ENCODE measurements around the gene GNAI1. TPM values are rescaled to one million over a fixed set of nuclear protein-coding genes. Genes with fewer than 3 reads are reported as not detected.

The GNAI1 gene
- total and polyA plus RNA-seq, 10 of the 15 experiments (the other 5 are each of a cell fraction or from before 2014, with no cell fraction given): not detected

DNA sequence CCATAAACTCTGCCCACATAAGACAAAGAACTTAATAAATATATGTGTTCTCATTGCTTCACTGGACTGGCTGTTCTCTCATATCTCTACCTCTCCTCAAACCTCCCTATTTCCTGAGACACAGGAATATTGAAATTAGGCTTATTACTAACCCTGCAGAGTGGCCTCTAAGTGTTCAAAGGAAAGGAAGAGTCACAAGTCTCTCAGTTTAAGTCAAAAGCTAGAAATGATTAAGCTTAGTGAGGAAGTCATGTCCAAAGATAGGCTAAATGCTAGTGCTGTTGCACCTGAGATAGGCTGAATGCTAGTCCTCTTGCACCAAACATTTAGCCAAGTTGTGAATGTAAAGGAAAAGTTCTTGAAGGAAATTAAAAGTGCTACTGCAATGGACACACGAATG is 41.1 kb downstream of the GNAI1 start (continued):
- TF ChIP-seq JUNB (IDR thresholded peaks at IDR 0.05) (peak; percentile 72), NFYA (IDR thresholded peaks at IDR 0.05; ENCODE audit: borderline replicate concordance, low read depth, low read length) (no peak), YBX1 (IDR thresholded peaks at IDR 0.05) (no peak), NFXL1 (IDR thresholded peaks at IDR 0.05; ENCODE audit: borderline replicate concordance) (no peak)

- no peak overlapping the region for H3K27ac ChIP-seq (ENCODE audit: control insufficient read depth, insufficient read depth)
- H3K27me3 ChIP-seq (replicated peaks in 1 of 2; ENCODE audit: control insufficient read depth in 2 of 2, insufficient read depth in 2 of 2, low read length in 1 of 2): no peaks in the 10 kb centered on the region
- H2AFZ ChIP-seq (ENCODE audit: control insufficient read depth, low read depth, low read length): no peak overlapping the region
- ChIA-PET RAD21 (ENCODE audit: unreplicated experiment) (no interaction called here), SMC1A (ENCODE audit: uncharacterized antibody, unreplicated experiment) (no interaction called here), POLR2A (no interaction called here), CTCF (no interaction called here)
- in situ Hi-C loops (cut with MboI) (no loop called here), intact Hi-C loops (cut with micrococcal nuclease; ENCODE audit: unreplicated experiment) (no loop called here)
- FAIRE-seq (no peak), DNase-seq (ENCODE audit: low read depth, low spot score) (no peak), ATAC-seq (no peak)
- no TSS peak for BruUV-seq (replicated peaks)
- TF ChIP-seq MTA3 (IDR thresholded peaks at IDR 0.05; ENCODE audit: borderline replicate concordance, low read length): no peak
- TF ChIP-seq, protein P1, sequence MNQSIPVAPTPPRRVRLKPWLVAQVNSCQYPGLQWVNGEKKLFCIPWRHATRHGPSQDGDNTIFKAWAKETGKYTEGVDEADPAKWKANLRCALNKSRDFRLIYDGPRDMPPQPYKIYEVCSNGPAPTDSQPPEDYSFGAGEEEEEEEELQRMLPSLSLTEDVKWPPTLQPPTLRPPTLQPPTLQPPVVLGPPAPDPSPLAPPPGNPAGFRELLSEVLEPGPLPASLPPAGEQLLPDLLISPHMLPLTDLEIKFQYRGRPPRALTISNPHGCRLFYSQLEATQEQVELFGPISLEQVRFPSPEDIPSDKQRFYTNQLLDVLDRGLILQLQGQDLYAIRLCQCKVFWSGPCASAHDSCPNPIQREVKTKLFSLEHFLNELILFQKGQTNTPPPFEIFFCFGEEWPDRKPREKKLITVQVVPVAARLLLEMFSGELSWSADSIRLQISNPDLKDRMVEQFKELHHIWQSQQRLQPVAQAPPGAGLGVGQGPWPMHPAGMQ (IDR thresholded peaks at IDR 0.05; ENCODE audit: borderline replicate concordance): no peak
- no peak for TF ChIP-seq FOXK2 (IDR thresholded peaks at IDR 0.05)
- TF ChIP-seq CBFB (IDR thresholded peaks at IDR 0.05; ENCODE audit: low read depth): no peak
- TF ChIP-seq, protein P2, sequence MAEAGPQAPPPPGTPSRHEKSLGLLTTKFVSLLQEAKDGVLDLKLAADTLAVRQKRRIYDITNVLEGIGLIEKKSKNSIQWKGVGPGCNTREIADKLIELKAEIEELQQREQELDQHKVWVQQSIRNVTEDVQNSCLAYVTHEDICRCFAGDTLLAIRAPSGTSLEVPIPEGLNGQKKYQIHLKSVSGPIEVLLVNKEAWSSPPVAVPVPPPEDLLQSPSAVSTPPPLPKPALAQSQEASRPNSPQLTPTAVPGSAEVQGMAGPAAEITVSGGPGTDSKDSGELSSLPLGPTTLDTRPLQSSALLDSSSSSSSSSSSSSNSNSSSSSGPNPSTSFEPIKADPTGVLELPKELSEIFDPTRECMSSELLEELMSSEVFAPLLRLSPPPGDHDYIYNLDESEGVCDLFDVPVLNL (IDR thresholded peaks at IDR 0.05; ENCODE audit: low read depth, low read length): no peak
- no peak for TF ChIP-seq KLF5 (IDR thresholded peaks at IDR 0.05; ENCODE audit: partially characterized antibody)
- TF ChIP-seq NR2F1 (conservative IDR thresholded peaks at IDR 0.05): no peak
- TF ChIP-seq E4F1 (IDR thresholded peaks at IDR 0.05; ENCODE audit: borderline replicate concordance, partially characterized antibody): no peak
- TF ChIP-seq ZNF207 (IDR thresholded peaks at IDR 0.05; ENCODE audit: borderline replicate concordance): no peak
- H3K79me2 ChIP-seq (ENCODE audit: control insufficient read depth, insufficient read depth, low read length): no peaks in the 10 kb centered on the region
- no peaks in the 10 kb centered on the region for H4K20me1 ChIP-seq (ENCODE audit: control insufficient read depth, insufficient read depth)
- H3K4me1 ChIP-seq (ENCODE audit: control insufficient read depth, insufficient read depth, low read length): no peaks in the 10 kb centered on the region
- no peak overlapping the region for H3K9ac ChIP-seq (ENCODE audit: control insufficient read depth, insufficient read depth, low read length)
- WGBS (ENCODE audit: insufficient coverage, insufficient replicate concordance, low lambda C conversion rate, missing lambda C conversion rate): 8% methylated on average over 4 of the region's 4 CpGs
- no peaks in the 10 kb centered on the region for H3K36me3 ChIP-seq (ENCODE audit: control insufficient read depth in 2 of 2, insufficient read depth in 2 of 2, low read length in 1 of 2)
- H3K9me3 ChIP-seq (replicated peaks; ENCODE audit: control insufficient read depth, insufficient read depth, low read length): no peaks in the 10 kb centered on the region
- no peak overlapping the region for H3K4me2 ChIP-seq (ENCODE audit: control insufficient read depth, insufficient read depth)
- no peak overlapping the region for H3K4me3 ChIP-seq
Measured at GRCh38 chr7:80181411-80181810, 46.8 kb downstream of the GNAI1 start.

Data from GM12878 (cell line).